ENCODE measurements around the gene ZNF256.

Gene ZNF256

DNA sequence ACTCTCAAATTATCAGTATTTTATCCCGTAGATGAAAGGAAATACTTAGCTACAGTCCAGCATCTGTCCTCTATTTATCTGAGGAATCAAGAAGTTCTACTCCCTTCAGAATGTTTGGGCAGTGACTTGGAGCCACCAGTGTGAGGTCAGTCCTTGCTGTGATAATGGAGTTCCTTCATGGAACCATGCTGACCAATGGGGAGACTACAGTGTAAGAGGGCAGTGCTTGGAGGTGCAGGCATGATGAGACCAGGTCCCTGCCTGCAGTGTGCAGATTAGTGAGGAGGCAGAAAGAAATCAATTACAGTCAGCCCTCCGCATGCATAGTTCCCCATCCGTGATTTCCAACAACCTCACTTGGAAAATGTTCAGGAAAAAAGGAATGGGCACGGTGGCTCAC is 26.9 kb upstream of the ZNF256 start, which contains the start of gene C19orf18:
Gene C19orf18, minus strand, starts transcription at position 101 of the 400 bp plus-strand sequence. CDS start 102 bp downstream, outside the sequence.
- H3F3A ChIP-seq (ENCODE audit: insufficient read depth, low read length): no peaks in the 10 kb centered on the region
- no peaks in the 10 kb centered on the region for H4K20me1 ChIP-seq (ENCODE audit: insufficient read depth, low read length)
- DNase-seq: no peak
- H3K9ac ChIP-seq (ENCODE audit: low read length): no peak within 1 kb of the TSS
- H3K4me3 ChIP-seq (ENCODE audit: low read length): no peak within 1 kb of the TSS
- no peaks in the 10 kb centered on the region for H3K36me3 ChIP-seq (replicated peaks; ENCODE audit: insufficient read depth, low read length)
- H3K27me3 ChIP-seq (replicated peaks; ENCODE audit: insufficient read depth, low read length): no peaks in the 10 kb centered on the region
- TF ChIP-seq EZH2phosphoT487 (IDR thresholded peaks at IDR 0.05; ENCODE audit: low read length) (no peak), EZH2 (optimal IDR thresholded peaks at IDR 0.05; ENCODE audit: low read depth, low read length) (no peak)
- TF ChIP-seq, protein P1, sequence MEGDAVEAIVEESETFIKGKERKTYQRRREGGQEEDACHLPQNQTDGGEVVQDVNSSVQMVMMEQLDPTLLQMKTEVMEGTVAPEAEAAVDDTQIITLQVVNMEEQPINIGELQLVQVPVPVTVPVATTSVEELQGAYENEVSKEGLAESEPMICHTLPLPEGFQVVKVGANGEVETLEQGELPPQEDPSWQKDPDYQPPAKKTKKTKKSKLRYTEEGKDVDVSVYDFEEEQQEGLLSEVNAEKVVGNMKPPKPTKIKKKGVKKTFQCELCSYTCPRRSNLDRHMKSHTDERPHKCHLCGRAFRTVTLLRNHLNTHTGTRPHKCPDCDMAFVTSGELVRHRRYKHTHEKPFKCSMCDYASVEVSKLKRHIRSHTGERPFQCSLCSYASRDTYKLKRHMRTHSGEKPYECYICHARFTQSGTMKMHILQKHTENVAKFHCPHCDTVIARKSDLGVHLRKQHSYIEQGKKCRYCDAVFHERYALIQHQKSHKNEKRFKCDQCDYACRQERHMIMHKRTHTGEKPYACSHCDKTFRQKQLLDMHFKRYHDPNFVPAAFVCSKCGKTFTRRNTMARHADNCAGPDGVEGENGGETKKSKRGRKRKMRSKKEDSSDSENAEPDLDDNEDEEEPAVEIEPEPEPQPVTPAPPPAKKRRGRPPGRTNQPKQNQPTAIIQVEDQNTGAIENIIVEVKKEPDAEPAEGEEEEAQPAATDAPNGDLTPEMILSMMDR (IDR thresholded peaks at IDR 0.05; ENCODE audit: low read length): no peak
- H3K79me2 ChIP-seq (ENCODE audit: low read length): no peaks in the 10 kb centered on the region
- no peak within 1 kb of the TSS for H2AFZ ChIP-seq (ENCODE audit: low read length)
- H3K9me2 ChIP-seq (replicated peaks; ENCODE audit: insufficient read depth, low read length): no peaks in the 10 kb centered on the region
- no peaks in the 10 kb centered on the region for H3K9me3 ChIP-seq (replicated peaks; ENCODE audit: insufficient read depth, low read length)
- no peak within 1 kb of the TSS for H3K4me2 ChIP-seq (ENCODE audit: low read depth, low read length)
- H3K27ac ChIP-seq (ENCODE audit: low read length): no peak within 1 kb of the TSS
- no peaks in the 10 kb centered on the region for H3K4me1 ChIP-seq (ENCODE audit: low read length)

DNA sequence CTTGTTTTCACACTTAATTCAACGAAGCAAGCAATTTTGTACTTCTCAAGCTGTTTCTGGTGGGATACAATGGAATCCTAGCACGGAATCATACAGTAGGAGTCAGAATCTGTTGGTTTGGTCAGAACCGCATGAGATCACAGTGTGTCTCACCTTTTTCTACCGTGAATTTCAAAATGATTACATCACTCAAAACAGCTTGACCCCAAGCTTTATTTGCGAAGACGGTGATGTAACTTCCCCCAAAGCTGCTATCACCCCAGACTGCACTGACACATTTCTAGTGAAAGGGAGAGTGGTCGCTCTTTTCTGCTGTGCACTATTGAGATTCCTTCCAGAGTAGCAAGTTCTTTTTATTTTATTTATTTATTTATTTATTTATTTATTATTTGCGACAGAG is 17.3 kb upstream of the ZNF256 start:
- Histone ChIP-seq H3K9ac (ENCODE audit: low read length) (no peak overlapping the region), H3K36me3 (replicated peaks; ENCODE audit: insufficient read depth, low read length) (no peaks in the 10 kb centered on the region), H3K79me2 (ENCODE audit: low read length) (no peaks in the 10 kb centered on the region), H3K4me1 (ENCODE audit: low read length) (no peaks in the 10 kb centered on the region), H3K9me2 (replicated peaks; ENCODE audit: insufficient read depth, low read length) (no peaks in the 10 kb centered on the region), H3K27ac (ENCODE audit: low read length) (no peak overlapping the region), H3F3A (ENCODE audit: insufficient read depth, low read length) (no peaks in the 10 kb centered on the region), H3K4me3 (ENCODE audit: low read length) (no peak overlapping the region), H4K20me1 (ENCODE audit: insufficient read depth, low read length) (no peaks in the 10 kb centered on the region), H2AFZ (ENCODE audit: low read length) (no peak overlapping the region), H3K27me3 (replicated peaks; ENCODE audit: insufficient read depth, low read length) (no peaks in the 10 kb centered on the region), H3K9me3 (replicated peaks; ENCODE audit: insufficient read depth, low read length) (no peaks in the 10 kb centered on the region), H3K4me2 (ENCODE audit: low read depth, low read length) (no peak overlapping the region)
- no peak for DNase-seq
- TF ChIP-seq, protein P1 (IDR thresholded peaks at IDR 0.05; ENCODE audit: low read length): no peak
- no peak for TF ChIP-seq EZH2 (optimal IDR thresholded peaks at IDR 0.05; ENCODE audit: low read depth, low read length)
- no peak for TF ChIP-seq EZH2phosphoT487 (IDR thresholded peaks at IDR 0.05; ENCODE audit: low read length)

- Histone ChIP-seq H3K79me2 (ENCODE audit: low read length) (no peaks in the 10 kb centered on the region), H3K36me3 (replicated peaks; ENCODE audit: insufficient read depth, low read length) (no peaks in the 10 kb centered on the region), H2AFZ (ENCODE audit: low read length) (no peak overlapping the region), H3K9me3 (replicated peaks; ENCODE audit: insufficient read depth, low read length) (no peaks in the 10 kb centered on the region), H3K27me3 (replicated peaks; ENCODE audit: insufficient read depth, low read length) (no peaks in the 10 kb centered on the region), H3K9ac (ENCODE audit: low read length) (no peak overlapping the region), H3F3A (ENCODE audit: insufficient read depth, low read length) (no peaks in the 10 kb centered on the region), H3K4me2 (ENCODE audit: low read depth, low read length) (no peak overlapping the region), H3K4me3 (ENCODE audit: low read length) (no peak overlapping the region), H3K9me2 (replicated peaks; ENCODE audit: insufficient read depth, low read length) (no peaks in the 10 kb centered on the region), H4K20me1 (ENCODE audit: insufficient read depth, low read length) (no peaks in the 10 kb centered on the region), H3K4me1 (ENCODE audit: low read length) (no peaks in the 10 kb centered on the region), H3K27ac (ENCODE audit: low read length) (no peak overlapping the region)
- TF ChIP-seq, protein P1 (IDR thresholded peaks at IDR 0.05; ENCODE audit: low read length): no peak
- TF ChIP-seq EZH2 (optimal IDR thresholded peaks at IDR 0.05; ENCODE audit: low read depth, low read length) (no peak), EZH2phosphoT487 (IDR thresholded peaks at IDR 0.05; ENCODE audit: low read length) (no peak)
- no peak for DNase-seq
Measured at GRCh38 chr19:57961785-57962184, 14.3 kb upstream of the ZNF256 start.
